COLO668 (cell line): ENCODE results near the gene VNN1.
"Not testable (repeated sequence)": the region's sequence is repeated elsewhere in the genome, so short reads cannot be mapped to it uniquely, and the experiment has no call there.

Experiments used
- DNase-seq: peaks from one replicate; lab custom pipeline; 2025; ENCODE audit not compliant: unreplicated experiment; lab: John Stamatoyannopoulos, UW

Gene VNN1

GRCh38 chr6:132725471-132725870 lies 11.6 kb upstream of the VNN1 start:
- peak; percentile 1 for DNase-seq

- no peak for DNase-seq
Observed at GRCh38 chr6:132719736-132720448, 6.0 kb upstream of the VNN1 start.

GRCh38 chr6:132715881-132716637 lies 2.2 kb upstream of the VNN1 start:
- DNase-seq = no peak

GRCh38 chr6:132715204-132715603 lies 1.3 kb upstream of the VNN1 start:
- DNase-seq = peak; percentile 3

GRCh38 chr6:132714160-132714559 lies 305 bp upstream of the VNN1 start:
- no peak for DNase-seq

- no peak for DNase-seq
Observed at GRCh38 chr6:132712366-132712765, 1.5 kb downstream of the VNN1 start.

- DNase-seq = no peak
Observed at GRCh38 chr6:132708771-132709170, 5.1 kb downstream of the VNN1 start.

GRCh38 chr6:132708002-132708401 lies 5.9 kb downstream of the VNN1 start:
- no peak for DNase-seq

GRCh38 chr6:132706756-132707155 lies 7.1 kb downstream of the VNN1 start:
- DNase-seq = not testable (repeated sequence)

GRCh38 chr6:132703936-132704335 lies 9.9 kb downstream of the VNN1 start:
- DNase-seq = no peak

- DNase-seq = no peak
Observed at GRCh38 chr6:132698608-132699007, 15.2 kb downstream of the VNN1 start.

GRCh38 chr6:132695773-132696172 lies 18.1 kb downstream of the VNN1 start:
- DNase-seq = no peak

GRCh38 chr6:132693478-132693877 lies 20.4 kb downstream of the VNN1 start:
- DNase-seq = no peak

- no peak for DNase-seq
Observed at GRCh38 chr6:132690678-132691077, 23.2 kb downstream of the VNN1 start.

- no peak for DNase-seq
Observed at GRCh38 chr6:132687306-132687705, 26.5 kb downstream of the VNN1 start.

GRCh38 chr6:132686531-132686930 lies 27.3 kb downstream of the VNN1 start:
- DNase-seq = no peak

GRCh38 chr6:132685009-132685408 lies 28.8 kb downstream of the VNN1 start:
- no peak for DNase-seq

- DNase-seq = no peak
Observed at GRCh38 chr6:132684272-132684671, 29.6 kb downstream of the VNN1 start.

GRCh38 chr6:132683543-132683942 lies 30.3 kb downstream of the VNN1 start:
- DNase-seq = no peak

- not testable (repeated sequence) for DNase-seq
Observed at GRCh38 chr6:132679094-132679493, 34.8 kb downstream of the VNN1 start.

- DNase-seq = no peak
Observed at GRCh38 chr6:132675749-132676148, 38.1 kb downstream of the VNN1 start.

GRCh38 chr6:132675002-132675401 lies 38.9 kb downstream of the VNN1 start:
- no peak for DNase-seq
